Stomach smooth muscle (tissue), 2 donors: ENCODE results near the gene MDH2.
"Not testable (repeated sequence)": the region's sequence is repeated elsewhere in the genome, so short reads cannot be mapped to it uniquely, and the experiment has no call there.

ENCODE experiments used
- H3K27ac ChIP-seq: one replicate; pipeline ENCODE4 v1.7.0; 2013; ENCODE audit warnings: mild to moderate bottlenecking, low read length, inconsistent platforms
- H3K27me3 ChIP-seq, 2 donors: one replicate each; pipeline ENCODE4 v1.7.0; 2013; ENCODE audit warnings: low read length in 2 of 2; ENCODE audit not compliant: insufficient read depth in 2 of 2, control insufficient read depth in 1 of 2
- H3K36me3 ChIP-seq, 2 donors: one replicate each; pipeline ENCODE4 v1.7.0; 2013; ENCODE audit warnings: low read length in 2 of 2; ENCODE audit not compliant: control insufficient read depth in 2 of 2, insufficient read depth in 2 of 2
- H3K4me1 ChIP-seq: one replicate; pipeline ENCODE4 v1.7.0; 2013; ENCODE audit warnings: low read length; ENCODE audit not compliant: control insufficient read depth, insufficient read depth
- H3K4me3 ChIP-seq, 2 donors: one replicate each; pipeline ENCODE4 v1.7.0; 2013; ENCODE audit warnings: low read length in 2 of 2
- H3K9ac ChIP-seq, 2 donors: one replicate each; pipeline ENCODE4 v1.7.0; 2013; ENCODE audit warnings: low read length in 2 of 2, mild to moderate bottlenecking in 1 of 2
- H3K9me3 ChIP-seq, 2 donors: one replicate each; pipeline ENCODE4 v1.7.0; 2013; ENCODE audit warnings: low read length in 2 of 2; ENCODE audit not compliant: control insufficient read depth in 2 of 2
- donor health status: healthy.
- donor health status: Pancreatic carcinoma.

Gene MDH2

GRCh38 chr7:76113042-76113630 is 65.2 kb downstream of the MDH2 start:
- H3K27ac ChIP-seq, H3K4me1 ChIP-seq, H3K4me3 ChIP-seq, H3K9ac ChIP-seq, H3K27me3 ChIP-seq, H3K9me3 ChIP-seq, H3K36me3 ChIP-seq: not testable (repeated sequence)

- not testable (repeated sequence) for H3K36me3 ChIP-seq, H3K9me3 ChIP-seq, H3K9ac ChIP-seq, H3K27me3 ChIP-seq, H3K4me3 ChIP-seq, H3K27ac ChIP-seq, H3K4me1 ChIP-seq
These were observed 66.8 kb downstream of the MDH2 start for GRCh38 chr7:76114742-76115141.
